Fibroblast of pulmonary artery (primary cell): Measurements from ENCODE around the gene SNX32.

ENCODE experiments used
- DNase-seq: peaks from one replicate; pipeline ENCODE4 v3.0.0-alpha.2; 2010; ENCODE audit warnings: low read depth
- H3K4me3 ChIP-seq: replicated peaks from 2 replicates; pipeline ENCODE4 v1.5.1; 2011; ENCODE audit warnings: low read depth, mild to moderate bottlenecking, control low read depth, low read length, moderate library complexity
- TF ChIP-seq, protein P1 (sequence below): IDR thresholded peaks from 2 replicates; pipeline ENCODE4 v1.5.1; 2011; ENCODE audit warnings: mild to moderate bottlenecking, control low read depth, low read length, inconsistent platforms; ENCODE audit errors: missing control alignments

The SNX32 gene

DNA sequence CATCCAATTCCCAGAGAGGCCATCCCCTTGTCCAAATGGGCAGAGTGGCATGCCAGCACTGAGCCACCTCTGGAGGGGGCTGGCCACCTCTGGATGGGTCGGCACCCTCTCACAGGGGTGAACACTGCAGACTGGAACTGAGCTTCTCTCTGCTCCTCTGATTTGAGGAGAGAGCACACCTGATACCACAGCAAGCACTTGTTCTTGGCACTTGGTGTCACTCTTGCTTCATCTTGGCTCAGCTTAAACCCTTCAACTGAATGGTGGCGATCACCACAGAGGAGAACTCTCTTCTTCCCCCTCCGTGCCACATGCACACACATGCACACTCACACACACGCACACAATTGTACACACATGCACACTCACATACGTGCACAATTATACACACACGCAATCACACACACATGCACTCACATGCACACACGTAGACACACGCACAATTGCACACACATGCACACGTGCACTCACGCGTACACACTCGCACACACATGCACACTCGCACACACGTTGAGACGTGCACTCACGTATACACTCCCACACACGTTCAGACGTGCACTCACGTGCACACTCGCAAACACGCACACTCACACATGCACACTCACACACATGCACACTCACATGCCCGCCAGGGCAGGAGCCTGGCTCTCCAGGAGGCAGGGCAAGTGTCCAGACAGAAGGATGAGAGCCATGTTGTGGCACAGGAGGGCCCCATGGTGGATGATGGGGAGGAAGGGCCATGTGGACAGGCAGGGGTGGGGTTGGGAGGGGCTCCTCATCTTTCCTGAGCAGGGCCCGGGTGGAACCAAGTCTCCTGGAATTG, 23.5 kb upstream of the SNX32 start:
- TF ChIP-seq, protein P1, sequence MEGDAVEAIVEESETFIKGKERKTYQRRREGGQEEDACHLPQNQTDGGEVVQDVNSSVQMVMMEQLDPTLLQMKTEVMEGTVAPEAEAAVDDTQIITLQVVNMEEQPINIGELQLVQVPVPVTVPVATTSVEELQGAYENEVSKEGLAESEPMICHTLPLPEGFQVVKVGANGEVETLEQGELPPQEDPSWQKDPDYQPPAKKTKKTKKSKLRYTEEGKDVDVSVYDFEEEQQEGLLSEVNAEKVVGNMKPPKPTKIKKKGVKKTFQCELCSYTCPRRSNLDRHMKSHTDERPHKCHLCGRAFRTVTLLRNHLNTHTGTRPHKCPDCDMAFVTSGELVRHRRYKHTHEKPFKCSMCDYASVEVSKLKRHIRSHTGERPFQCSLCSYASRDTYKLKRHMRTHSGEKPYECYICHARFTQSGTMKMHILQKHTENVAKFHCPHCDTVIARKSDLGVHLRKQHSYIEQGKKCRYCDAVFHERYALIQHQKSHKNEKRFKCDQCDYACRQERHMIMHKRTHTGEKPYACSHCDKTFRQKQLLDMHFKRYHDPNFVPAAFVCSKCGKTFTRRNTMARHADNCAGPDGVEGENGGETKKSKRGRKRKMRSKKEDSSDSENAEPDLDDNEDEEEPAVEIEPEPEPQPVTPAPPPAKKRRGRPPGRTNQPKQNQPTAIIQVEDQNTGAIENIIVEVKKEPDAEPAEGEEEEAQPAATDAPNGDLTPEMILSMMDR, result no peak
- no peak for DNase-seq

DNA sequence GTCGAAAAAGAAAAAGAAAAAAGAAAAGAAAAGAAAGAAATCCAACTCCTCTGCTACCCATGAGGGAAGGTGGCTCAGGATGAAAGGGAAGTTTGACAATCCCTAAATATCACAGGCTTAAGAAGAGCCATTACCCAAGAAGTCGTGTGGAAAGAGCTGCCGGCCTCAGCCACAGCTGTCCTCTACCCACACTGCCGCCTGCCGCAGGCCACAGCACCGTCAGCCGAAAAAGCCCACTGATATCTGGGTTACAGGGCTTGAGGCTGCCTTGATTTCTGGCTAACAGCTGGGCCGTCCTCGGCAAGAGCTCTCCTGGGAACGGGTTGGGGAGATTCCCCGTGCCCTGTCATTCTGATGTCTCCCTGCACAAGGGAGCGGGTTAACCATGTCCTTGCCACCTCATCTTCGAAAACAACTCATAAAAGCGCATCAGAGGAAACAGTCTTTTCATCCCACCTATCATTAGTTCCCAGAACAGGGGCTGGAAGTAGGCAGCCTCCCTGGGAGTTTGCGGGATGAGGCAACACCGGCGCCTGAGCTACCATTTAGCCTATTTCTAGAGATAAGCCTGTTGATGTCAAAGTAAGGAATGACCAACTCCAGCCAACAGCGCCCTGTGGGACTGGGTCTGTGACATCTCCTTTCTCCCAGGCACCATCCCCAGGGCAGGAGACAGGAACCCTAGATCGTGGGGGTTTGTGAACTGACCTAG, 21.8 kb upstream of the SNX32 start:
- peak; percentile 14 for DNase-seq
- TF ChIP-seq, protein P1, result no peak
- H3K4me3 ChIP-seq, result no peak overlapping the region

More for the DNA sequence above, 23.5 kb upstream of the SNX32 start:
- no peak overlapping the region for H3K4me3 ChIP-seq

DNA sequence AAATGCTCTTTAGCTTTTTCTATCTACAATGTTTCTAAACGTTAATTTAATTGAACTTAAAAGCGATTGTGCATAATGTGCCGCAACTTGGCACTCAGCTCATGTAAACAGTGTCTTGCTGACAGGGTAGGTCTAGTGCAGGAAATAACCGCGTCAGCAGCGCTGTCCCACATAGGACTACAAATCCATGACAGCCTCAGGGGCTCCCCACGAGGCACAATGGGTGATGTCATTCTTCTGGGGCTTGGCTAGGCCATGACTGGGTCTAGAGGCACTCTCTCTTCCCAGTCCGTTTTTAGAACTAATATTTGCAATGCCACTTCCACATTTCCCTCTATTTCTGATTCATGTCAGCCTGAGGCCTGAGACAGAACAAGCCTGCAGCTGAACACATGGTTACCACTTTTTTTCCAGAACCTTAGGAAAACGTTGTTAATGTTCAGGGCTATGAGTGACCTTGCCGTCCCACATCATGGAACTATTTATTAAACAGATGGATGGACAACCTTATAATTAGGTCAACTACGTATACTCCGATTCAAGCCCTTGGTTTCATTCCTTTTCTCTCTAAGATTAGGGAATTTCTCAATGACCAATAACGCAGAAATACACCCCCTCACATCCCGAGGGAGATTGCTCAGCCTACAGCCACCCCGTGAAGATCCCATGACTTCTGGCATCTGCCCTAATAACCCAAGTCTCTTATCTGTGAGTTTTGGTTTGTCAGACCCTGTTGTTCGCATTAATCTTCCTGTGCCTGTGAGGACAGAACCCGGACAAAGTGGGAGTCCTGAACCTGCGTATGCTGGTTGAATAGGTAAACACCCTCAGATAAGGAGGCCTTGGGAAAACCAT, 19.4 kb upstream of the SNX32 start:
- TF ChIP-seq, protein P1, result no peak
- peak; percentile 15 for DNase-seq

DNA sequence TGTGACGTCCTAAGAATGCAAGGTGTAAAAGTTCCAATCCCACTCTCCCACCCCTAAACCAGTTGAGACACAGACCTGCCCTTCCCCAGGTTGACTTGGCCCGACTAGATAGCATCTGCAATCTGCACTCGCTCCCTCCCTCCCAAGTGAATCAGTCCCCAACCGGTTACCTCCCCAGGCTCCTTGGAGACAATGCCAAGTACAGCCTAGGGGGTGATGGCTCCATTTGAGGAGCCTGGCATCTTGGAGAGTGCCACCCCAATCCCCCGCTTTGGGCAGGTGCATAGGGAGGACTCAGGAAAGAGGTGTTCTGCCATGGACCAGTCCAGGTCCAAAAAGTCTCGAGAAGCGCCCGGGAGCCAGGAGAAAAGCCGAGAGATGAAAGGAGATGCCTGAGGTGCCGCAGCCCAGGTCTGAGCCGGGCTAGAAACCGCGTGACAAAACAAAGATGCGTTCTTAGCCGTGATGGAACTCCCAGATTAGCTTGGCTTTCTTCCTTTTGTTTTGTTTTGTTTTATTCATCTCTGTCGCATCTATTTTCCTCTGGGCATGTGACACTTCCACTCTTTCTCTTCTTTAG, 18.7 kb upstream of the SNX32 start:
- no peak overlapping the region for H3K4me3 ChIP-seq
- TF ChIP-seq, protein P1, result no peak

More for the DNA sequence above, 19.4 kb upstream of the SNX32 start:
- H3K4me3 ChIP-seq, result no peak overlapping the region

DNA sequence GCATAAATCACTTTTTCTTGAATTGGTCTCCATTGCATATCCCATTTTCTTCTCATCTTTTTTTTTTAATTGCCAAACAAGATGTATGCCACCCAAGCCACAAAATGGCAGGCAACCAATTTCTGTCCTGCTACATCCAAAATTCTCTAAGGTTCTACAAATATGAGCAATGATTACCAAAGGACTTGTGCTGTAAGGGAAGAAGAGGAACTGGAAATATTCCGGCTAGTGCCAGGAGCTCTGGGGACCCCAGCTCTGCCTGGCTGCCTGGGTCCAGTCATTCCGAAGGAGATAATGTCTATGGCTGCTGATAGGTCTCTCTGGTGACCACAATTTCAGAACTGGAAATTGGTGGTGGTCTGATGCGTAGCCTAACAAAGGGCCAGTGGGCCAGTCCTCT, 17.1 kb upstream of the SNX32 start:
- H3K4me3 ChIP-seq, result no peak overlapping the region

More for the DNA sequence above, 18.7 kb upstream of the SNX32 start:
- DNase-seq, result no peak

More for the DNA sequence above, 17.1 kb upstream of the SNX32 start:
- TF ChIP-seq, protein P1, result no peak
- DNase-seq, result no peak
